Neural cell (in vitro differentiated cells): ENCODE measurements around the gene E2F1. TPM values are rescaled to one million over a fixed set of nuclear protein-coding genes. Genes with fewer than 3 reads are reported as not detected.

Source experiments
- H2AFZ ChIP-seq: fragments of 200-600, 300-800 bp; sonication (generic), shearing (Covaris generic); 2 replicates; pipeline ENCODE4 v1.6.0; 2014; ENCODE audit warnings: low read depth, mild to moderate bottlenecking, antibody characterized with exemption, low read length, moderate library complexity
- H3F3A ChIP-seq: fragments of 200-600 bp; shearing (Covaris generic); 2 replicates; pipeline ENCODE4 v1.6.1; 2016; ENCODE audit warnings: mild to moderate bottlenecking, moderate library complexity, mixed read lengths, antibody characterized with exemption, low read length; ENCODE audit not compliant: insufficient read depth, poor library complexity, severe bottlenecking
- H3K27ac ChIP-seq: fragments of 200-600, 300-800 bp; sonication (generic), shearing (Covaris generic); 2 replicates; pipeline ENCODE4 v1.5.1; 2014; ENCODE audit warnings: mild to moderate bottlenecking, low read length, moderate library complexity
- H3K27me3 ChIP-seq: fragments of 300-800, 200-600 bp; sonication (generic), shearing (Covaris generic); 2 replicates; pipeline ENCODE4 v1.6.0; 2014; ENCODE audit warnings: mild to moderate bottlenecking, low read depth, low read length, moderate library complexity; ENCODE audit not compliant: insufficient read depth
- H3K36me3 ChIP-seq: fragments of 300-800, 200-600 bp; sonication (generic), shearing (Covaris generic); 2 replicates; pipeline ENCODE4 v1.5.1; 2014; ENCODE audit warnings: mild to moderate bottlenecking, antibody characterized with exemption, low read length, moderate library complexity; ENCODE audit not compliant: insufficient read depth
- H3K4me2 ChIP-seq: fragments of 300-800, 200-600 bp; sonication (generic), shearing (Covaris generic); 2 replicates; pipeline ENCODE4 v1.6.0; 2014; ENCODE audit warnings: mild to moderate bottlenecking, low read length
- H3K4me3 ChIP-seq: fragments of 300-800, 200-600 bp; sonication (generic), shearing (Covaris generic); 2 replicates; pipeline ENCODE4 v1.5.1; 2014; ENCODE audit warnings: mild to moderate bottlenecking, low read length, moderate library complexity
- H3K79me2 ChIP-seq: fragments of 200-600 bp; shearing (Covaris generic); replicated peaks from 2 replicates; pipeline ENCODE4 v1.6.0; 2014; ENCODE audit warnings: mild to moderate bottlenecking, low read length, moderate library complexity; ENCODE audit not compliant: insufficient read depth
- H3K9ac ChIP-seq: fragments of 300-800, 200-600 bp; sonication (generic), shearing (Covaris generic); 2 replicates; pipeline ENCODE4 v1.6.1; 2016; ENCODE audit warnings: mild to moderate bottlenecking, low read length, mixed read lengths
- H3K9me2 ChIP-seq: fragments of 200-600 bp; shearing (Covaris generic); 2 replicates; pipeline ENCODE4 v1.6.1; 2016; ENCODE audit warnings: mild to moderate bottlenecking, low read length, mixed read lengths; ENCODE audit not compliant: insufficient read depth
- H3K9me3 ChIP-seq: fragments of 200-600, 300-800 bp; sonication (generic), shearing (Covaris generic); 2 replicates; pipeline ENCODE4 v1.6.1; 2016; ENCODE audit warnings: mild to moderate bottlenecking, mixed run types, low read length, moderate library complexity, mixed read lengths
- H4K20me1 ChIP-seq: fragments of 200-600 bp; shearing (Covaris generic); 2 replicates; pipeline ENCODE4 v1.6.1; 2016; ENCODE audit warnings: mild to moderate bottlenecking, mixed run types; ENCODE audit not compliant: insufficient read depth
- EP300 ChIP-seq: fragments of 450-650 bp; conservative IDR thresholded peaks from 2 replicates; pipeline ENCODE4 v1.6.1; 2014; ENCODE audit warnings: antibody characterized with exemption, mild to moderate bottlenecking, moderate library complexity; ENCODE audit not compliant: poor library complexity, severe bottlenecking
- EZH2 ChIP-seq: fragments of 200-600, 300-800 bp; shearing (Covaris generic), sonication (generic); IDR thresholded peaks from 2 replicates; pipeline ENCODE4 v1.6.1; 2014; ENCODE audit warnings: antibody characterized with exemption, low read length, borderline replicate concordance, mild to moderate bottlenecking; ENCODE audit not compliant: insufficient read depth, poor library complexity, severe bottlenecking
- MXI1 ChIP-seq: fragments of 450-650 bp; conservative IDR thresholded peaks from 2 replicates; pipeline ENCODE4 v1.6.1; 2014; ENCODE audit warnings: antibody characterized with exemption, mild to moderate bottlenecking; ENCODE audit not compliant: poor library complexity, severe bottlenecking
- POLR2AphosphoS5 ChIP-seq: IDR thresholded peaks from 2 replicates; pipeline ENCODE4 v1.6.1; 2012
- RAD21 ChIP-seq: fragments of 450-650 bp; conservative IDR thresholded peaks from 2 replicates; pipeline ENCODE4 v1.6.1; 2014; ENCODE audit warnings: antibody characterized with exemption, mild to moderate bottlenecking, moderate library complexity
- SMC3 ChIP-seq: fragments of 450-650 bp; conservative IDR thresholded peaks from 2 replicates; pipeline ENCODE4 v1.6.1; 2014; ENCODE audit warnings: antibody characterized with exemption, mild to moderate bottlenecking, moderate library complexity; ENCODE audit not compliant: poor library complexity
- TAF1 ChIP-seq: IDR thresholded peaks from 2 replicates; pipeline ENCODE4 v1.6.1; 2012; ENCODE audit warnings: low read depth
- polyA plus RNA-seq: library from polyadenylated mRNA; depleted of rRNA; stranded (reverse); fragments of >200 nt; gene quantifications from 2 replicates; pipeline ENCODE4 v1.2.3, GENCODE V29; 2014
- TF ChIP-seq, protein P1 (sequence below): IDR thresholded peaks from 2 replicates; pipeline ENCODE4 v1.6.1; 2012; ENCODE audit warnings: borderline replicate concordance
- TF ChIP-seq, protein P2 (sequence below): fragments of 450-650 bp; IDR thresholded peaks from 2 replicates; pipeline ENCODE4 v1.5.1; 2014; ENCODE audit warnings: antibody characterized with exemption, mild to moderate bottlenecking, moderate library complexity; ENCODE audit not compliant: poor library complexity, severe bottlenecking

E2F1 gene
- polyA plus RNA-seq, 1 donor from 2014 or later: 2.3 TPM

DNA sequence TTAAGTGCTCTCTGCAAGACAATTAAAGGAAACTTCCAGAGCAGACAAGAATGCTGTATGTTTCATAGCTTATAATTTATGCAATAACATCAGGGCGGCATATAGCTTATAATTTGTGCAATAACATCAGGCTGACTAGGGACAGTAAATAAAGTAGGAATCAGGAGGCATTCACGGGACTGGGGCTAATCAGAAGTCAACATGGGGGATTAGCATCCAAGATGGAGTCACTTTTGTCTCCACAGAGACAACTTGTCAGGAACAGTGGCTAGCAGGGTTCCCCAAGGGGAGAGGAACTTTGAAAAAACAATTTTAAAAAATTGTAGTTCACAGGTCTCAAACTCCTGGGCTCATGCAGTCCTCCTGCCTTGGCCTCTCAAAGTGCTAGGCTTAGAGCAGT lies 42.3 kb upstream of the E2F1 start:
- Histone ChIP-seq H3F3A (no peaks in the 10 kb centered on the region), H3K27ac (no peak overlapping the region), H3K9me3 (no peaks in the 10 kb centered on the region), H3K4me2 (no peak overlapping the region), H3K79me2 (no peaks in the 10 kb centered on the region), H3K36me3 (no peaks in the 10 kb centered on the region), H4K20me1 (no peaks in the 10 kb centered on the region), H2AFZ (no peak overlapping the region), H3K9ac (no peak overlapping the region), H3K4me3 (no peak overlapping the region), H3K27me3 (no peaks in the 10 kb centered on the region), H3K9me2 (no peaks in the 10 kb centered on the region)
- TF ChIP-seq, protein P1, sequence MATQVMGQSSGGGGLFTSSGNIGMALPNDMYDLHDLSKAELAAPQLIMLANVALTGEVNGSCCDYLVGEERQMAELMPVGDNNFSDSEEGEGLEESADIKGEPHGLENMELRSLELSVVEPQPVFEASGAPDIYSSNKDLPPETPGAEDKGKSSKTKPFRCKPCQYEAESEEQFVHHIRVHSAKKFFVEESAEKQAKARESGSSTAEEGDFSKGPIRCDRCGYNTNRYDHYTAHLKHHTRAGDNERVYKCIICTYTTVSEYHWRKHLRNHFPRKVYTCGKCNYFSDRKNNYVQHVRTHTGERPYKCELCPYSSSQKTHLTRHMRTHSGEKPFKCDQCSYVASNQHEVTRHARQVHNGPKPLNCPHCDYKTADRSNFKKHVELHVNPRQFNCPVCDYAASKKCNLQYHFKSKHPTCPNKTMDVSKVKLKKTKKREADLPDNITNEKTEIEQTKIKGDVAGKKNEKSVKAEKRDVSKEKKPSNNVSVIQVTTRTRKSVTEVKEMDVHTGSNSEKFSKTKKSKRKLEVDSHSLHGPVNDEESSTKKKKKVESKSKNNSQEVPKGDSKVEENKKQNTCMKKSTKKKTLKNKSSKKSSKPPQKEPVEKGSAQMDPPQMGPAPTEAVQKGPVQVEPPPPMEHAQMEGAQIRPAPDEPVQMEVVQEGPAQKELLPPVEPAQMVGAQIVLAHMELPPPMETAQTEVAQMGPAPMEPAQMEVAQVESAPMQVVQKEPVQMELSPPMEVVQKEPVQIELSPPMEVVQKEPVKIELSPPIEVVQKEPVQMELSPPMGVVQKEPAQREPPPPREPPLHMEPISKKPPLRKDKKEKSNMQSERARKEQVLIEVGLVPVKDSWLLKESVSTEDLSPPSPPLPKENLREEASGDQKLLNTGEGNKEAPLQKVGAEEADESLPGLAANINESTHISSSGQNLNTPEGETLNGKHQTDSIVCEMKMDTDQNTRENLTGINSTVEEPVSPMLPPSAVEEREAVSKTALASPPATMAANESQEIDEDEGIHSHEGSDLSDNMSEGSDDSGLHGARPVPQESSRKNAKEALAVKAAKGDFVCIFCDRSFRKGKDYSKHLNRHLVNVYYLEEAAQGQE: no peak
- TF ChIP-seq MXI1 (no peak), RAD21 (no peak), POLR2AphosphoS5 (no peak), EP300 (no peak), TAF1 (no peak), EZH2 (no peak), SMC3 (no peak)
- TF ChIP-seq, protein P2, sequence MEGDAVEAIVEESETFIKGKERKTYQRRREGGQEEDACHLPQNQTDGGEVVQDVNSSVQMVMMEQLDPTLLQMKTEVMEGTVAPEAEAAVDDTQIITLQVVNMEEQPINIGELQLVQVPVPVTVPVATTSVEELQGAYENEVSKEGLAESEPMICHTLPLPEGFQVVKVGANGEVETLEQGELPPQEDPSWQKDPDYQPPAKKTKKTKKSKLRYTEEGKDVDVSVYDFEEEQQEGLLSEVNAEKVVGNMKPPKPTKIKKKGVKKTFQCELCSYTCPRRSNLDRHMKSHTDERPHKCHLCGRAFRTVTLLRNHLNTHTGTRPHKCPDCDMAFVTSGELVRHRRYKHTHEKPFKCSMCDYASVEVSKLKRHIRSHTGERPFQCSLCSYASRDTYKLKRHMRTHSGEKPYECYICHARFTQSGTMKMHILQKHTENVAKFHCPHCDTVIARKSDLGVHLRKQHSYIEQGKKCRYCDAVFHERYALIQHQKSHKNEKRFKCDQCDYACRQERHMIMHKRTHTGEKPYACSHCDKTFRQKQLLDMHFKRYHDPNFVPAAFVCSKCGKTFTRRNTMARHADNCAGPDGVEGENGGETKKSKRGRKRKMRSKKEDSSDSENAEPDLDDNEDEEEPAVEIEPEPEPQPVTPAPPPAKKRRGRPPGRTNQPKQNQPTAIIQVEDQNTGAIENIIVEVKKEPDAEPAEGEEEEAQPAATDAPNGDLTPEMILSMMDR: no peak

DNA sequence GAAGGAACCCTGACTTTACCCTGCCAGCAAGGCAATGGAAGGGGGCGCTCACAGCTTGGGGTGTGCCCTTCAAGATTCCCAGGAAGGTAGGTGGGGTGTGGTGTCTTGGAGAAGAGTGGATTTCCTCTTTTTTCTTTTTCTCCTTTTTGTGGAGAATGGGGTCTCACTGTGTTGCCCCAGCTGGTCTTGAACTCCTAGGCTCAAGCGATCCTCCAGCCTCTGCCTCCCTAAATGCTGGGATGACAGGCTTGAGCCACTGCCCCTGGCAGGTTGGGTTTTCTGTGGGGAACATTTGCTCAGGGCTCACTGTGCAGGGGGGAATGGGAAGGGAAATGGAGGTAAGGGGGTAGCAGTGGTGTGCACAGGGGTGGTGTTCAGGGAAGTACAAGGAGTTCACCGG lies 41.6 kb upstream of the E2F1 start:
- Histone ChIP-seq H3K27me3 (no peaks in the 10 kb centered on the region), H3K4me3 (no peak overlapping the region), H3K9me2 (no peaks in the 10 kb centered on the region), H2AFZ (no peak overlapping the region), H3K79me2 (no peaks in the 10 kb centered on the region), H4K20me1 (no peaks in the 10 kb centered on the region), H3K4me2 (no peak overlapping the region), H3K9me3 (no peaks in the 10 kb centered on the region), H3K36me3 (no peaks in the 10 kb centered on the region), H3K27ac (no peak overlapping the region), H3K9ac (no peak overlapping the region), H3F3A (no peaks in the 10 kb centered on the region)
- TF ChIP-seq RAD21 (no peak), TAF1 (no peak), SMC3 (no peak)
- TF ChIP-seq, protein P2: no peak
